Measurements from ENCODE around the gene EDC3. TPM values are rescaled to one million over a fixed set of nuclear protein-coding genes. Genes with fewer than 3 reads are reported as not detected.

The EDC3 gene
- polyA plus RNA-seq, 2 donors = 12.2 to 14.5 TPM

GRCh38 chr15:74615508-74616365, 80.1 kb downstream of the EDC3 start, which contains the start of gene CLK3:
Gene CLK3 (plus strand): TSS chr15:74615836. CDS start chr15:74619197, 3,361 bp downstream.
- Histone ChIP-seq H3K4me1 (ENCODE audit: control insufficient read depth in 2 of 2, insufficient read depth in 2 of 2, low read length in 1 of 2) (peaks cover 9 to 10% of the 10 kb centered on the region in 2 donors), H3K36me3 (ENCODE audit: control insufficient read depth in 2 of 2, insufficient read depth in 2 of 2, low read length in 1 of 2) (peaks cover 16 to 18% of the 10 kb centered on the region in 2 donors), H3K27me3 (ENCODE audit: control insufficient read depth in 1 of 2, insufficient read depth in 2 of 2, low read length in 2 of 2) (no peaks in the 10 kb centered on the region), H3K9me3 (ENCODE audit: control insufficient read depth in 2 of 2, insufficient read depth in 1 of 2, low read depth in 1 of 2, low read length in 1 of 2) (no peaks in the 10 kb centered on the region), H3K27ac (ENCODE audit: low read depth in 2 of 2, low read length in 1 of 2) (peak within 1 kb of the TSS; percentile 97 to 99), H3K4me3 (ENCODE audit: low read depth in 1 of 2, low read length in 2 of 2) (peak within 1 kb of the TSS; percentile 77 to 85)
- 0 to 1% methylated on average over 49 to 91 of the region's 91 CpGs for WGBS, 2 donors

- Histone ChIP-seq H3K9me3 (ENCODE audit: control insufficient read depth in 2 of 2, insufficient read depth in 1 of 2, low read depth in 1 of 2, low read length in 1 of 2) (no peaks in the 10 kb centered on the region), H3K4me3 (ENCODE audit: low read depth in 1 of 2, low read length in 2 of 2) (peak overlapping the region; percentile 77 to 85), H3K36me3 (ENCODE audit: control insufficient read depth in 2 of 2, insufficient read depth in 2 of 2, low read length in 1 of 2) (peaks cover 8 to 10% of the 10 kb centered on the region in 2 donors), H3K27ac (ENCODE audit: low read depth in 2 of 2, low read length in 1 of 2) (peak overlapping the region; percentile 97 to 99), H3K27me3 (ENCODE audit: control insufficient read depth in 1 of 2, insufficient read depth in 2 of 2, low read length in 2 of 2) (no peaks in the 10 kb centered on the region), H3K4me1 (ENCODE audit: control insufficient read depth in 2 of 2, insufficient read depth in 2 of 2, low read length in 1 of 2) (peaks cover 8 to 9% of the 10 kb centered on the region in 2 donors)
- WGBS, 2 donors = 0% methylated on average over 74 to 76 of the region's 76 CpGs
Measured at GRCh38 chr15:74614744-74615507, 80.9 kb downstream of the EDC3 start.

- H3K4me3 ChIP-seq (ENCODE audit: low read depth in 1 of 2, low read length in 2 of 2) = peak overlapping the region; percentile 77 to 85
- no peaks in the 10 kb centered on the region for H3K9me3 ChIP-seq (ENCODE audit: control insufficient read depth in 2 of 2, insufficient read depth in 1 of 2, low read depth in 1 of 2, low read length in 1 of 2)
- H3K27me3 ChIP-seq (ENCODE audit: control insufficient read depth in 1 of 2, insufficient read depth in 2 of 2, low read length in 2 of 2) = no peaks in the 10 kb centered on the region
- H3K36me3 ChIP-seq (ENCODE audit: control insufficient read depth in 2 of 2, insufficient read depth in 2 of 2, low read length in 1 of 2) = peaks cover 2 to 4% of the 10 kb centered on the region in 2 donors
- H3K4me1 ChIP-seq (ENCODE audit: control insufficient read depth in 2 of 2, insufficient read depth in 2 of 2, low read length in 1 of 2) = peaks cover 8 to 9% of the 10 kb centered on the region in 2 donors
- H3K27ac ChIP-seq (ENCODE audit: low read depth in 2 of 2, low read length in 1 of 2) = peak overlapping the region; percentile 97 to 99
- 31 to 33% methylated on average over 38 of the region's 38 CpGs for WGBS, 2 donors
Measured at GRCh38 chr15:74613953-74614743, 81.7 kb downstream of the EDC3 start.

- Histone ChIP-seq H3K27me3 (ENCODE audit: control insufficient read depth in 1 of 2, insufficient read depth in 2 of 2, low read length in 2 of 2) (no peaks in the 10 kb centered on the region), H3K9me3 (ENCODE audit: control insufficient read depth in 2 of 2, insufficient read depth in 1 of 2, low read depth in 1 of 2, low read length in 1 of 2) (no peaks in the 10 kb centered on the region), H3K27ac (ENCODE audit: low read depth in 2 of 2, low read length in 1 of 2) (no peak overlapping the region), H3K4me1 (ENCODE audit: control insufficient read depth in 2 of 2, insufficient read depth in 2 of 2, low read length in 1 of 2) (peaks cover 8% of the 10 kb centered on the region in 2 donors), H3K36me3 (ENCODE audit: control insufficient read depth in 2 of 2, insufficient read depth in 2 of 2, low read length in 1 of 2) (no peaks in the 10 kb centered on the region), H3K4me3 (ENCODE audit: low read depth in 1 of 2, low read length in 2 of 2) (no peak overlapping the region)
- 67 to 68% methylated on average over 6 of the region's 6 CpGs for WGBS, 2 donors
Measured at GRCh38 chr15:74613089-74613952, 82.5 kb downstream of the EDC3 start.

- H3K4me1 ChIP-seq (ENCODE audit: control insufficient read depth in 2 of 2, insufficient read depth in 2 of 2, low read length in 1 of 2) = peaks cover 4 to 5% of the 10 kb centered on the region in 2 donors
- no peak overlapping the region for H3K4me3 ChIP-seq (ENCODE audit: low read depth in 1 of 2, low read length in 2 of 2)
- H3K27ac ChIP-seq (ENCODE audit: low read depth in 2 of 2, low read length in 1 of 2) = no peak overlapping the region
- no peaks in the 10 kb centered on the region for H3K9me3 ChIP-seq (ENCODE audit: control insufficient read depth in 2 of 2, insufficient read depth in 1 of 2, low read depth in 1 of 2, low read length in 1 of 2)
- no peaks in the 10 kb centered on the region for H3K36me3 ChIP-seq (ENCODE audit: control insufficient read depth in 2 of 2, insufficient read depth in 2 of 2, low read length in 1 of 2)
- H3K27me3 ChIP-seq (ENCODE audit: control insufficient read depth in 1 of 2, insufficient read depth in 2 of 2, low read length in 2 of 2) = no peaks in the 10 kb centered on the region
- 92 to 93% methylated on average over 2 of the region's 2 CpGs for WGBS, 2 donors
Measured at GRCh38 chr15:74612677-74613076, 83.1 kb downstream of the EDC3 start.

- no peak overlapping the region for H3K27ac ChIP-seq (ENCODE audit: low read depth in 2 of 2, low read length in 1 of 2)
- no peaks in the 10 kb centered on the region for H3K36me3 ChIP-seq (ENCODE audit: control insufficient read depth in 2 of 2, insufficient read depth in 2 of 2, low read length in 1 of 2)
- H3K4me1 ChIP-seq (ENCODE audit: control insufficient read depth in 2 of 2, insufficient read depth in 2 of 2, low read length in 1 of 2) = peaks cover 4 to 5% of the 10 kb centered on the region in 2 donors
- no peak overlapping the region for H3K4me3 ChIP-seq (ENCODE audit: low read depth in 1 of 2, low read length in 2 of 2)
- H3K9me3 ChIP-seq (ENCODE audit: control insufficient read depth in 2 of 2, insufficient read depth in 1 of 2, low read depth in 1 of 2, low read length in 1 of 2) = no peaks in the 10 kb centered on the region
- WGBS, 2 donors = 87 to 90% methylated on average over 6 of the region's 6 CpGs
- no peaks in the 10 kb centered on the region for H3K27me3 ChIP-seq (ENCODE audit: control insufficient read depth in 1 of 2, insufficient read depth in 2 of 2, low read length in 2 of 2)
Measured at GRCh38 chr15:74611834-74612233, 84.0 kb downstream of the EDC3 start.

GRCh38 chr15:74611341-74611740, 84.5 kb downstream of the EDC3 start:
- no peaks in the 10 kb centered on the region for H3K9me3 ChIP-seq (ENCODE audit: control insufficient read depth in 2 of 2, insufficient read depth in 1 of 2, low read depth in 1 of 2, low read length in 1 of 2)
- 47 to 60% methylated on average over 9 to 11 of the region's 11 CpGs for WGBS, 2 donors
- H3K4me1 ChIP-seq (ENCODE audit: control insufficient read depth in 2 of 2, insufficient read depth in 2 of 2, low read length in 1 of 2) = peaks cover 4 to 5% of the 10 kb centered on the region in 2 donors
- H3K4me3 ChIP-seq (ENCODE audit: low read depth in 1 of 2, low read length in 2 of 2) = no peak overlapping the region
- H3K27me3 ChIP-seq (ENCODE audit: control insufficient read depth in 1 of 2, insufficient read depth in 2 of 2, low read length in 2 of 2) = no peaks in the 10 kb centered on the region
- no peaks in the 10 kb centered on the region for H3K36me3 ChIP-seq (ENCODE audit: control insufficient read depth in 2 of 2, insufficient read depth in 2 of 2, low read length in 1 of 2)
- no peak overlapping the region for H3K27ac ChIP-seq (ENCODE audit: low read depth in 2 of 2, low read length in 1 of 2)

- H3K9me3 ChIP-seq (ENCODE audit: control insufficient read depth in 2 of 2, insufficient read depth in 1 of 2, low read depth in 1 of 2, low read length in 1 of 2) = no peaks in the 10 kb centered on the region
- WGBS, 2 donors = 62 to 68% methylated on average over 7 of the region's 7 CpGs
- peaks cover 4 to 5% of the 10 kb centered on the region in 2 donors for H3K4me1 ChIP-seq (ENCODE audit: control insufficient read depth in 2 of 2, insufficient read depth in 2 of 2, low read length in 1 of 2)
- no peaks in the 10 kb centered on the region for H3K36me3 ChIP-seq (ENCODE audit: control insufficient read depth in 2 of 2, insufficient read depth in 2 of 2, low read length in 1 of 2)
- no peak overlapping the region for H3K4me3 ChIP-seq (ENCODE audit: low read depth in 1 of 2, low read length in 2 of 2)
- no peak overlapping the region for H3K27ac ChIP-seq (ENCODE audit: low read depth in 2 of 2, low read length in 1 of 2)
- H3K27me3 ChIP-seq (ENCODE audit: control insufficient read depth in 1 of 2, insufficient read depth in 2 of 2, low read length in 2 of 2) = no peaks in the 10 kb centered on the region
Measured at GRCh38 chr15:74610302-74610951, 85.4 kb downstream of the EDC3 start.
